ENCODE results near the gene SLC15A1.

- TF ChIP-seq CTCF (IDR thresholded peaks at IDR 0.05 in 4 of 5, conservative IDR thresholded peaks at IDR 0.05 in 1 of 5) (no peak), POLR2A (IDR thresholded peaks at IDR 0.05) (no peak)
Observed at GRCh38 chr13:98795220-98795619, 42.7 kb upstream of the SLC15A1 start.

Data from gastrocnemius medialis (tissue), 4 donors.